GM12878 (cell line): ENCODE results near the gene ALDH1L1. TPM values are rescaled to one million over a fixed set of nuclear protein-coding genes. Genes with fewer than 3 reads are reported as not detected.

Experiments
- ATAC-seq: fragments of 200-7000 bp; cut with Tn5 transposase; 3 replicates; pipeline ENCODE4 v1.9.1; 2020; ENCODE audit warnings: mild to moderate bottlenecking, moderate library complexity
- BruUV-seq: library from RNA; stranded (reverse); fragments of 400-500 nt; replicated peaks from 2 replicates; lab custom pipeline; 2021; lab: Mats Ljungman, UMichigan
- CTCF ChIA-PET: fragments of 300-600 bp; sonication (Branson Sonifier 250); formaldehyde crosslinking; extraction: SDS; loops from one replicate; lab custom pipeline; 2021; ENCODE audit warnings: inconsistent platforms; lab: Yijun Ruan, JAX
- POLR2A ChIA-PET: fragments of 350-600 bp; formaldehyde crosslinking; extraction: SDS; loops from one replicate; lab custom pipeline; 2021; ENCODE audit warnings: inconsistent platforms; lab: Charles Lee
- RAD21 ChIA-PET: fragments of 300-600 bp; sonication (Branson Sonifier 250); formaldehyde crosslinking; loops from one replicate; lab custom pipeline; 2023; ENCODE audit warnings: antibody characterized with exemption; ENCODE audit not compliant: unreplicated experiment; lab: Charles Lee
- SMC1A ChIA-PET: fragments of 300-600 bp; sonication (Branson Sonifier 250); formaldehyde crosslinking; loops from one replicate; lab custom pipeline; 2023; ENCODE audit not compliant: unreplicated experiment, uncharacterized antibody; lab: Charles Lee
- DNase-seq: peaks from one replicate; pipeline ENCODE4 v3.0.0-alpha.2; 2011; ENCODE audit warnings: low read depth, low spot score
- FAIRE-seq: peaks from 3 replicates; lab custom pipeline; 2011; peaks lifted over from hg19 to GRCh38; lab: Jason Lieb, UNC
- H2AFZ ChIP-seq: 2 replicates; pipeline ENCODE4 v1.6.0; 2011; ENCODE audit warnings: low read depth, low read length, control low read depth; ENCODE audit not compliant: control insufficient read depth
- H3K27ac ChIP-seq: 2 replicates; pipeline ENCODE4 v1.5.1; 2011; ENCODE audit warnings: control low read depth; ENCODE audit not compliant: control insufficient read depth, insufficient read depth
- H3K27me3 ChIP-seq, 2 experiments: replicated peaks in 1 of 2; 2 replicates each; pipeline versions ENCODE4 v1.6.0 to v1.6.1; 2011; ENCODE audit warnings: low read length in 1 of 2; ENCODE audit not compliant: control insufficient read depth in 2 of 2, insufficient read depth in 2 of 2
- H3K36me3 ChIP-seq, 2 experiments: 2 replicates each; pipeline ENCODE4 v1.5.1; 2011; ENCODE audit warnings: low read length in 1 of 2; ENCODE audit not compliant: control insufficient read depth in 2 of 2, insufficient read depth in 2 of 2
- H3K4me1 ChIP-seq: 2 replicates; pipeline ENCODE4 v1.6.1; 2011; ENCODE audit warnings: mild to moderate bottlenecking, low read length, moderate library complexity, mixed read lengths; ENCODE audit not compliant: control insufficient read depth, insufficient read depth
- H3K4me2 ChIP-seq: 2 replicates; pipeline ENCODE4 v1.6.0; 2011; ENCODE audit warnings: control low read depth; ENCODE audit not compliant: control insufficient read depth, insufficient read depth
- H3K4me3 ChIP-seq: fragments of 200-600 bp; sonication (generic); 2 replicates; pipeline ENCODE4 v1.5.1; 2016
- H3K79me2 ChIP-seq: 2 replicates; pipeline ENCODE4 v1.6.0; 2011; ENCODE audit warnings: low read length; ENCODE audit not compliant: control insufficient read depth, insufficient read depth
- H3K9ac ChIP-seq: 2 replicates; pipeline ENCODE4 v1.8.0; 2011; ENCODE audit warnings: low read length, control low read depth, mixed read lengths; ENCODE audit not compliant: control insufficient read depth, insufficient read depth
- H3K9me3 ChIP-seq: replicated peaks from 3 replicates; pipeline ENCODE4 v1.5.1; 2011; ENCODE audit warnings: mild to moderate bottlenecking, low read length; ENCODE audit not compliant: control insufficient read depth, insufficient read depth
- H4K20me1 ChIP-seq: 2 replicates; pipeline ENCODE4 v1.6.0; 2011; ENCODE audit not compliant: control insufficient read depth, insufficient read depth
- BACH1 ChIP-seq: fragments of 450-650 bp; IDR thresholded peaks from 2 replicates; pipeline ENCODE4 v1.6.1; 2017; ENCODE audit warnings: mild to moderate bottlenecking, borderline replicate concordance
- BMI1 ChIP-seq: fragments of 450-650 bp; IDR thresholded peaks from 2 replicates; pipeline ENCODE4 v1.6.1; 2016; ENCODE audit warnings: mild to moderate bottlenecking, moderate library complexity, borderline replicate concordance
- BRCA1 ChIP-seq: IDR thresholded peaks from 2 replicates; pipeline ENCODE4 v1.6.1; 2011; ENCODE audit warnings: low read depth, low read length, improper control_type of control experiment
- LARP7 ChIP-seq: fragments of 450-650 bp; IDR thresholded peaks from 2 replicates; pipeline ENCODE4 v1.6.1; 2017; ENCODE audit warnings: mild to moderate bottlenecking
- MYC ChIP-seq: IDR thresholded peaks from 2 replicates; pipeline ENCODE4 v1.6.1; 2011; ENCODE audit warnings: mild to moderate bottlenecking, low read length, moderate library complexity, inconsistent platforms; ENCODE audit not compliant: insufficient read depth, insufficient replicate concordance, insufficient read length, severe bottlenecking
- RB1 ChIP-seq: fragments of 450-650 bp; formaldehyde crosslinking; IDR thresholded peaks from 2 replicates; pipeline ENCODE4 v1.6.1; 2017; ENCODE audit warnings: mild to moderate bottlenecking, borderline replicate concordance
- RBBP5 ChIP-seq: fragments of 200-600 bp; sonication (generic); conservative IDR thresholded peaks from 2 replicates; pipeline ENCODE4 v1.6.1; 2016
- RUNX3 ChIP-seq: IDR thresholded peaks from 2 replicates; pipeline ENCODE4 v1.6.1; 2012; ENCODE audit warnings: low read length, inconsistent platforms
- SIN3A ChIP-seq: IDR thresholded peaks from 2 replicates; pipeline ENCODE4 v1.6.1; 2012; ENCODE audit warnings: low read depth, low read length, improper control_type of control experiment
- SUPT20H ChIP-seq: IDR thresholded peaks from 2 replicates; pipeline ENCODE4 v1.6.1; 2011; ENCODE audit warnings: low read depth, mild to moderate bottlenecking, low read length, moderate library complexity, borderline replicate concordance; ENCODE audit not compliant: control insufficient read depth
- WGBS: methylation state at CpG from one replicate; pipeline ENCODE4 v1.1.6; 2016; ENCODE audit warnings: low lambda C conversion rate; ENCODE audit not compliant: insufficient replicate concordance, insufficient coverage; ENCODE audit errors: missing lambda C conversion rate; 5-methylcytosine and 5-hydroxymethylcytosine counted together
- in situ Hi-C: fragments of 300-500 bp; cut with MboI; formaldehyde crosslinking; loops from 9 replicates; pipeline ENCODE4 v1.14.3; 2018; ENCODE audit warnings: mixed read lengths
- intact Hi-C: fragments of 100-400 bp; cut with micrococcal nuclease; formaldehyde crosslinking; loops from one replicate; pipeline ENCODE4 v1.14.2; 2022; ENCODE audit not compliant: unreplicated experiment
- polyA plus RNA-seq, 11 experiments: library from polyadenylated mRNA; depleted of rRNA in 4 of 11; unstranded in 6 of 11; stranded (reverse) in 5 of 11; fragments of >200 nt; fragmentation: Nextera tagmentation in 4 of 11; fragmentation: Illumina TruSeq in 1 of 11; extraction: Ambion mirVana in 4 of 11; extraction: Trizol in 1 of 11; gene quantifications; 1 replicate in 1 of 11; 2 replicates in 10 of 11; pipeline versions ENCODE4 v1.2.1 to v1.2.3, GENCODE V29; 2011 to 2016; ENCODE audit warnings: inconsistent platforms in 2 of 11, missing spikeins in 2 of 11, low read depth in 1 of 11
- total RNA-seq, 4 experiments: library from RNA; depleted of rRNA in 3 of 4; stranded (reverse); fragments of >200 nt in 3 of 4; fragmentation: Illumina TruSeq in 1 of 4; extraction: Trizol in 1 of 4; gene quantifications; 2 replicates each; pipeline versions ENCODE4 v1.2.1 to v1.2.3, GENCODE V29; 2013 to 2021
- TF ChIP-seq, protein P1 (sequence below): fragments of 450-650 bp; IDR thresholded peaks from 2 replicates; pipeline ENCODE4 v1.6.1; 2017; ENCODE audit warnings: mild to moderate bottlenecking, low read depth, inconsistent platforms; ENCODE audit not compliant: poor library complexity, severe bottlenecking
- TF ChIP-seq, protein P2 (sequence below): fragments of 450-650 bp; IDR thresholded peaks from 2 replicates; pipeline ENCODE4 v1.6.1; 2017; ENCODE audit warnings: borderline replicate concordance
- TF ChIP-seq, protein P3 (sequence below): fragments of 450-650 bp; IDR thresholded peaks from 2 replicates; pipeline ENCODE4 v1.6.1; 2018; ENCODE audit warnings: mild to moderate bottlenecking, low read depth, moderate library complexity; ENCODE audit not compliant: partially characterized antibody

The ALDH1L1 gene
- total and polyA plus RNA-seq, 10 of the 15 experiments (the other 5 are each of a cell fraction or from before 2014, with no cell fraction given) = 0.04 to 18.2 (median 0.45) TPM

DNA sequence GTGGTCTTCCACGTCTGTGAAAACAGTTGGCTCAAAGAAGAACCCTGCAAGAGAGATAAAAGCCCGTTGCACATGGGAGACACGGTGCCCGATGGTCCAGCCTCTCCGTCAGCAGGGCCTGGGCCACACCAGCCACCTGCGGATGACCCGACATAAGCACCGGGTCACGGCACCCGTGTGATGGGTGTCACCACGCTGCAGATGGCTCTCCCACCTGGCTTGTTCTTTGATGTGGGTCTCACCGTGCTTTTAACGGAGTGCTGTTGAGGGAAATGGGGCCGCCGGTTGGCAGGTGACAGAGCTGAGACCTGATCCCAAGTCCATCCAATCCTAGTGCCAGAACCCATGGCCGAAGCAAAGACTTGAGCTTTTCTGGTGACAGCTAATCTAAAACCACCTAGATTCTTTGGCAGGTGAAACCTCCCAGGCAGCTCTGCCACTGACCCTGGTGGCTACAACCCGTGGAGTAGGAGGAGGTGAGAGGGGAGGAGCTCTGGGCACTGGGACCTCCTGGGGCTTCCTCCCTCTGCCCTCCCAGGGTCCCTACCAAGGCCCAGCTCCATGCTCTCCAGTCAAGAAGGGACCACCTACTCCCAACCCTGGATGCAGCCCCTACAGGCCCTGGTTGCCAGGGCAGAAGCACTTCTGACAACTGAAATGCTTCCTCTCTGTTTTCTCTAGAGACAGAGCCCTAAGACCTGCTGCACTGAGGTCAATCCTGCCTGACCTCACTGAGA lies 73.0 kb downstream of the ALDH1L1 start (continued):
- TF ChIP-seq MYC (no peak), SIN3A (no peak), LARP7 (no peak), SUPT20H (no peak), RBBP5 (no peak)
- TF ChIP-seq, protein P1, sequence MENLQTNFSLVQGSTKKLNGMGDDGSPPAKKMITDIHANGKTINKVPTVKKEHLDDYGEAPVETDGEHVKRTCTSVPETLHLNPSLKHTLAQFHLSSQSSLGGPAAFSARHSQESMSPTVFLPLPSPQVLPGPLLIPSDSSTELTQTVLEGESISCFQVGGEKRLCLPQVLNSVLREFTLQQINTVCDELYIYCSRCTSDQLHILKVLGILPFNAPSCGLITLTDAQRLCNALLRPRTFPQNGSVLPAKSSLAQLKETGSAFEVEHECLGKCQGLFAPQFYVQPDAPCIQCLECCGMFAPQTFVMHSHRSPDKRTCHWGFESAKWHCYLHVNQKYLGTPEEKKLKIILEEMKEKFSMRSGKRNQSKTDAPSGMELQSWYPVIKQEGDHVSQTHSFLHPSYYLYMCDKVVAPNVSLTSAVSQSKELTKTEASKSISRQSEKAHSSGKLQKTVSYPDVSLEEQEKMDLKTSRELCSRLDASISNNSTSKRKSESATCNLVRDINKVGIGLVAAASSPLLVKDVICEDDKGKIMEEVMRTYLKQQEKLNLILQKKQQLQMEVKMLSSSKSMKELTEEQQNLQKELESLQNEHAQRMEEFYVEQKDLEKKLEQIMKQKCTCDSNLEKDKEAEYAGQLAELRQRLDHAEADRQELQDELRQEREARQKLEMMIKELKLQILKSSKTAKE = no peak

DNA sequence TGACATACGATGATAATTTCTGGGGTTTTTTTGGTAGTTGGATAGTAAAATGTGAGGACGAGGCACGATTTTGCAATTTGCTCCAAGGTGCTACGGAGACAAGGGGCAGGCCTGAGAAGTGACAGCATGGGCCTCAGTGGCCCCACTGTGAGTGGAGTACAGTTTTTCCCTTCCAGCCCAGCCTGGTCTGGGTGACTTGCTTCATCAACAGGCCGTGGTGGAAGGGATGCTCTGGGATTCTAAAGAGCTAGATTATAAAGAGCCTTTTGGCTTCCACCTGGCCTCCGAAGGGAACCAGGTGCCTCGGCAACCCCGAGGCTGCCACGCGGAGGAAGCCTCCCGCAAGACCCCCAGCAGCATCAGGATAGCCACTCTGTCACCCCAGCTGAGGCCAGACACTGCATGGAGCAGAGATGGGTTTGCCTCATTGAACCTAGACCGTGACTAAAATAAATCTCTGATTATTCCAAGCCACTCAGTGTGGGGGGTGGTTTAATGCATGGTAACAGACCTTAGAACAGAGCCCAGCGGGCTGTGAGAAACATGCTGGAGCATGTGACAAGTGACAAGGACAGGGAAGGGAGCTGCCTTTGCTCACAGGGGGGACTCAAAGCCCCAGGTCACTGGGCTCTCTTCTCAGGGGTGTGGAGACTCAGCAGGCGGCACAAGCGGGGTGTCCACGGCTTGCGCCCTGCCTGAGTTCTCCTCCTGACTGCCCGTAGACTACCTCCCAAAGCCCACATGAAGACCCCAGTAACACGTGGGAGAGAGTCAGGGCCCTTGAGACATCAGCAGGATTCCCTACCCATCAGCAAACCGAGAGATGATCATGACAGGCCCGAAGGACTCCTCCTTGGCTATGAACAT lies 73.8 kb downstream of the ALDH1L1 start:
- POLR2A ChIA-PET = no interaction called here
- SMC1A ChIA-PET = no interaction called here
- WGBS = 63% methylated on average over 21 of the region's 21 CpGs
- no peak overlapping the region for H3K4me3 ChIP-seq
- H3K9me3 ChIP-seq = no peaks in the 10 kb centered on the region
- no peak overlapping the region for H3K9ac ChIP-seq
- CTCF ChIA-PET = no interaction called here
- RAD21 ChIA-PET = no interaction called here
- H3K4me1 ChIP-seq = no peaks in the 10 kb centered on the region
- no peak for ATAC-seq
- no peak for DNase-seq
- H3K36me3 ChIP-seq = no peaks in the 10 kb centered on the region
- no peaks in the 10 kb centered on the region for H3K27me3 ChIP-seq
- no peak overlapping the region for H2AFZ ChIP-seq
- no peak overlapping the region for H3K4me2 ChIP-seq
- intact Hi-C loops = no loop called here
- no peaks in the 10 kb centered on the region for H3K79me2 ChIP-seq
- no TSS peak for BruUV-seq
- no peak overlapping the region for H3K27ac ChIP-seq
- no peak for FAIRE-seq
- no peaks in the 10 kb centered on the region for H4K20me1 ChIP-seq
- in situ Hi-C loops = no loop called here
- TF ChIP-seq BACH1 = no peak
- no peak for TF ChIP-seq BRCA1
- TF ChIP-seq BMI1 = no peak
- TF ChIP-seq RB1 = no peak
- TF ChIP-seq, protein P2, sequence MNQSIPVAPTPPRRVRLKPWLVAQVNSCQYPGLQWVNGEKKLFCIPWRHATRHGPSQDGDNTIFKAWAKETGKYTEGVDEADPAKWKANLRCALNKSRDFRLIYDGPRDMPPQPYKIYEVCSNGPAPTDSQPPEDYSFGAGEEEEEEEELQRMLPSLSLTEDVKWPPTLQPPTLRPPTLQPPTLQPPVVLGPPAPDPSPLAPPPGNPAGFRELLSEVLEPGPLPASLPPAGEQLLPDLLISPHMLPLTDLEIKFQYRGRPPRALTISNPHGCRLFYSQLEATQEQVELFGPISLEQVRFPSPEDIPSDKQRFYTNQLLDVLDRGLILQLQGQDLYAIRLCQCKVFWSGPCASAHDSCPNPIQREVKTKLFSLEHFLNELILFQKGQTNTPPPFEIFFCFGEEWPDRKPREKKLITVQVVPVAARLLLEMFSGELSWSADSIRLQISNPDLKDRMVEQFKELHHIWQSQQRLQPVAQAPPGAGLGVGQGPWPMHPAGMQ = no peak
- TF ChIP-seq RUNX3 = no peak
- TF ChIP-seq, protein P3, sequence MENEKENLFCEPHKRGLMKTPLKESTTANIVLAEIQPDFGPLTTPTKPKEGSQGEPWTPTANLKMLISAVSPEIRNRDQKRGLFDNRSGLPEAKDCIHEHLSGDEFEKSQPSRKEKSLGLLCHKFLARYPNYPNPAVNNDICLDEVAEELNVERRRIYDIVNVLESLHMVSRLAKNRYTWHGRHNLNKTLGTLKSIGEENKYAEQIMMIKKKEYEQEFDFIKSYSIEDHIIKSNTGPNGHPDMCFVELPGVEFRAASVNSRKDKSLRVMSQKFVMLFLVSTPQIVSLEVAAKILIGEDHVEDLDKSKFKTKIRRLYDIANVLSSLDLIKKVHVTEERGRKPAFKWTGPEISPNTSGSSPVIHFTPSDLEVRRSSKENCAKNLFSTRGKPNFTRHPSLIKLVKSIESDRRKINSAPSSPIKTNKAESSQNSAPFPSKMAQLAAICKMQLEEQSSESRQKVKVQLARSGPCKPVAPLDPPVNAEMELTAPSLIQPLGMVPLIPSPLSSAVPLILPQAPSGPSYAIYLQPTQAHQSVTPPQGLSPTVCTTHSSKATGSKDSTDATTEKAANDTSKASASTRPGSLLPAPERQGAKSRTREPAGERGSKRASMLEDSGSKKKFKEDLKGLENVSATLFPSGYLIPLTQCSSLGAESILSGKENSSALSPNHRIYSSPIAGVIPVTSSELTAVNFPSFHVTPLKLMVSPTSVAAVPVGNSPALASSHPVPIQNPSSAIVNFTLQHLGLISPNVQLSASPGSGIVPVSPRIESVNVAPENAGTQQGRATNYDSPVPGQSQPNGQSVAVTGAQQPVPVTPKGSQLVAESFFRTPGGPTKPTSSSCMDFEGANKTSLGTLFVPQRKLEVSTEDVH = no peak
